Pons (tissue), 1 donor: Measurements from ENCODE around the gene AMDHD1.

Source experiments
- DNase-seq: peaks from one replicate; pipeline ENCODE4 v3.0.0-alpha.2; 2016; ENCODE audit warnings: low spot score

Gene AMDHD1

GRCh38 chr12:95995238-95996031 is 52.3 kb downstream of the AMDHD1 start:
- DNase-seq, result no peak

- no peak for DNase-seq
Measured at GRCh38 chr12:95996034-95996658, 53.0 kb downstream of the AMDHD1 start, which contains the start of gene HAL. HAL (minus strand) TSS chr12:95996344; CDS start chr12:95995910, 434 bp downstream.

GRCh38 chr12:95997276-95997675 is 54.1 kb downstream of the AMDHD1 start:
- DNase-seq, result no peak

- no peak for DNase-seq
Measured at GRCh38 chr12:95997911-95998510, 54.9 kb downstream of the AMDHD1 start.

- peak; percentile 79 for DNase-seq
Measured at GRCh38 chr12:95998611-95999286, 55.6 kb downstream of the AMDHD1 start.

- no peak for DNase-seq
Measured at GRCh38 chr12:95999484-95999883, 56.4 kb downstream of the AMDHD1 start.

- DNase-seq, result peak; percentile 5
Measured at GRCh38 chr12:96000858-96001257, 57.7 kb downstream of the AMDHD1 start.

GRCh38 chr12:96006727-96007126 is 63.6 kb downstream of the AMDHD1 start:
- no peak for DNase-seq

GRCh38 chr12:96007729-96008128 is 64.6 kb downstream of the AMDHD1 start:
- DNase-seq, result no peak

- DNase-seq, result no peak
Measured at GRCh38 chr12:96014943-96015599, 71.9 kb downstream of the AMDHD1 start.

GRCh38 chr12:96015672-96016071 is 72.5 kb downstream of the AMDHD1 start:
- peak; percentile 17 for DNase-seq
